Eye (tissue), 1 donor: Measurements from ENCODE around the gene UGT1A4.

Source experiments
- DNase-seq: peaks from one replicate; pipeline ENCODE4 v3.0.0-alpha.2; 2015

UGT1A4 gene

DNA sequence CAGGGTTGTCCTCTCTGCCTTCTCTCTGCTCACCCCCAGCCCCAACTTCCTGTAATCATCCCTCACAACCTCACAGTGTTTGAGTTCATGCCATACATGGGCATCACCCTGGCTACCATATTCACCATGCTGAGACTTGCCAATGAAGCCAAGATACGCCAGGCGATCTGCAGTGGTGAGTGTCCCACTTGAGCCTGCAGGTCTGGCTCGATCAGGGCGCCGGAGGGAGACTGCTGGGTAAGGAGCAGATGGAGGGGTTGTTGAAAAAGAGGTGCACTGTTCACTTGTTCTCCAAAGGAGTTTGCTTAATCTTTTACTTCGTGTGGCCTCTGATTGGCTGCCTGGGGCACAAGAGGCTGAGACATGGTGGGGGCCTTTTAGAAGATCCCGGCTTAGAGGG, 74.2 kb downstream of the UGT1A4 start:
- no peak for DNase-seq

DNA sequence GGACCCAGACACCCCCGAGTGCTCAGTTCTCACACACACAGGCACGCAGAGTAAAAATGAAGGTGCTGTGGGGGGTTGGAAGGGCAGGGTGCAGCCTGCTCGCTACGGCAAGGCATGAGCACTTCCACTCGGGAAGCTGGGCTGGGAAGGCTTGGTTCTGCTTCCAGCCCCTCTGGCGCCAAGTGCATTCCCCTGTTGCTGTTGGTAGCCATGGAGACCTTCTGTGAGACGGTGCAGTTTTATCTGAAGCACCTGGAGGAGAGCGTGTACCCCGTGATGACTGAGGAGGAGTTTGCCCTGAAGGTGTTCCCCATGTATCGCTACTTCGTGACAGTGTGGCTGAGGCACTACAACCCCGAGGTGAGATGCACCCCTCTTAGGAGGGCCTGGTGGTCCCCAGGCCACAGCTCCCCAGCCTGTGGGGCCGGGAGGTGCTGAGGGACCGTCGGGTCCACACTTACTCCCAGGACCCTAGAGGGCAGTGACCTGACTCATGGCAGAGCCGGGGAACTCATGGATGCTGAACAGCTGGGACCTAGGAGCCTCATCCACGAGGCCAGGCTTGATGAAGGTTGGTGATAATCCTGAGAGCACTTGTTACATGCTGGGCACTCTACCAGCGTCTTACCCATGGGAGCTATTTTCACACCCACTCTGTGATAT, 75.1 kb downstream of the UGT1A4 start:
- no peak for DNase-seq

DNA sequence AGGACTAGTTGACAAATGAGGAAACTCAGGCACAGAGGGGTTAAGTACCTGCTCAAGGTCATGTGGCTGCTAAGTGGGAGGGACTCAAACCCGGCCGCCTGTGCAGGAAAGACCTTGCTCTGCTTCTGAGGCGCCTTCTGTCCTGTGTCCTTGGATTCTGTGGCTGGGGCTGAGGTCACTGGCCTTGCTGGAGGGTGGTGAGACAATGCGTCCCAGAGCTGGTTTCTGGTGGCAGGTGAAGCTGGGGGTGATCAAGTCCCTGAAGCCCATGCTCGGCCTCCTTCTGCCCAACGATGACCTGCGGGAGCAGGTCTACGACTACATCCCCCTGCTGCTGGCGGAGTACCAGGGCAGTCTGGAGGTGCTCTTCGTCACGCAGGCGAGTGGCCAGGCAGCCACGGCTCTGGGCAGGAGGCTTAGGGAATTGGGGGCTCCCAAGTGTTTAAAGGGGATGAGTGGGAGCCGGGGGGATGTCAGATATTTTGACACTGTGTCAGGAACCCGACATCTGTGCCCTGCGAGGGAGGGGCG, 75.7 kb downstream of the UGT1A4 start:
- no peak for DNase-seq

- no peak for DNase-seq
Measured at GRCh38 chr2:233795735-233796171, 77.2 kb downstream of the UGT1A4 start.

DNA sequence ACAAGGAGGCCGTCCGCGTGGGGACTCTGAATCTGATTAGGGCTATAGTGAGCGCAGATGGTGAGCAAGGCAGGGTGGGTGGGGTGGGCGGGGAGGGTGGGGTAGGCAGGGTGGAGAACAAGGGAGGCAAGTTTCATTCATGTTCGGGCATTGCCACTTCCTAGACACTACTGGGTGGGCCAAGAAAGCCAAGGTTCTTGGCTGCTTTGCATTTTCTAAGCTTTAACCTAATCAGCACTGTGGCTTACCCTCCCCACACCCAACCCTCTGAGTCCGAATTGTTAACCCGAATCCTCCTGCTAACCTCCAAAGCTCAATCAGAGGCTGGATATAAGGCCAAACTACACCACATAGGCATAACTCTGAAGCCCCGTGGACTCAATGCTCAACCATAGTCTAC, 77.7 kb downstream of the UGT1A4 start:
- DNase-seq = no peak

DNA sequence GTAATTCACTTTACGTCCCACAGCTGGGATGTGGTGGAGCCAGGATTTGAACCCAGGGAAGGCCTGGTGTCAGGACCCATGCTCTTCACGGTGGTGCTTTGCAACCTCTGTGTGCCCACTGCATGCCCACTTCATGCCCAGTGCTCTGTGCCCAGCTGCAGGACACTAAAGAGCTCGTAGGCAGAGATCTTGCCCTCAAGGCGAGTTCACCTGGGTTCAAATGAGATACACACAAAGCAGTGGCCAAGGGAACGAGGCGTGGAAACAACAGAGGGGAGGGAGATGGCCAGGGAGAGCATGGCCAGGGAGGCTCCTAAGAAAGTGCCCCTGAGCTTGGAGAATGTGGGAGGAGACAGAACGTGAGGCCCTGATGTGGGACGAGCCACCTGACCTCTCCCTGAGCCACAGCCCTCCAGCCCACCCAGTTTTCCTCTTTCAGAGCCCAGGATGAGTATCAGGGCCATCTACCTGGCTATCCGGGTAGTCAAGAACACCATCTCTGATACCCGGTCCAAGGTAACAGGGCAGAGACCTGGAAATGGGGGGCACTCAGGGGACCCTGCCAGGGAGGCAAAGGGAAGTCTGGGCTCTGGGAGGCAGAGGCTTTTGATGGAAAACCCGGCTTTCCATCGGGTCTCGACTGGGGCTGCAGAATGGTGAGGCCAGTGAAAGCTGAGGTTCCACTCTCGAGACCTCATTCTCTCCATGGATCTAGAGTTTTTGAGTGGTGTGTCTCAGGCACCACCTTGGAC, 80.0 kb downstream of the UGT1A4 start:
- no peak for DNase-seq

DNA sequence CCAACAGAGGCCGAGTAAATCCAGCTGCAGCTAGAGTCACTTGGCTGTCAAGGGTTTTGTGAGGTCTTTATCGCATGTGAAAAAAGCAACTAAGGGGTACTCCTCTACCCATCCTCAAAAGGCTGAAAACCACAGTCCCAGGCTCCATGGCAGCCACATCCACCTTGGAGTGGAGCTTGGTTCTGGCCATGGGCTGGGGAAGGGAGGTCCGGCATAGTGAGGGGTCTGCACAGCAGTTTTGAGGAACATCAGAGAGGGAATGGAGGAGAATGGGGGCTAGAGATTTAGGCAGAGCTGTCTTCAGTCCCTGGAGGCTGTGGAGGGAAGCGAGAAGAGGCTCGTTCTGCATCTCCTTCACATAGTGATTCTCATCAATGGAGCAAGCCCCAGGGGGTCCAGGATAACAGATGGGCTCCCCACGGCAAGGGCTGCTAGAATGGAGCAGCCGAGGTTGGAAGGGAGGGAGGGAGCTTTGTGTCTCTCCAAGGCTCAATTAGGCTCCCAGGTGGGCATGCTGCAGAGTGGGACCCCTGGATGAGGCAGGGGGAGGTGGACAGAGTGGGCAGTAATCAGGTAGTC, 80.6 kb downstream of the UGT1A4 start:
- DNase-seq = peak; percentile 7

DNA sequence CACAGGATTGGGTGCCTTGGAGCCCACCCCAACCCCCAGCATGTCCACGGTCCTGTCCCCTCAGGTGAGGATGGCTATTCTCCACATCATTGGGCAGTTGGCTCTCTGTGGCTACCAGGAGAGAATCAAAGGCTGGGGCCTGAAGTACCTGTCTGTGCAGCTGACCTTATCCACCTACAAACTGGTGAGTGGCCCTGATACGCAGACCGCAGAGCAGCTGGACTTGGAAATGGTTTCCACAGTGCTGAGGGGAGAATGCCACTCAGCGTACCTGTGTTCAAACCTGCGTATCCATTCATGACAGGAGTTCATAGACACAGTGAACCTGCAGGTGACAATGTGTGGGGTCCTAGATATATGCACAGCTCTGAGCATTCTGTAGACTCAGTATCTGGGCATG, 81.2 kb downstream of the UGT1A4 start:
- DNase-seq = no peak

- DNase-seq = no peak
Measured at GRCh38 chr2:233800208-233800607, 81.7 kb downstream of the UGT1A4 start.

DNA sequence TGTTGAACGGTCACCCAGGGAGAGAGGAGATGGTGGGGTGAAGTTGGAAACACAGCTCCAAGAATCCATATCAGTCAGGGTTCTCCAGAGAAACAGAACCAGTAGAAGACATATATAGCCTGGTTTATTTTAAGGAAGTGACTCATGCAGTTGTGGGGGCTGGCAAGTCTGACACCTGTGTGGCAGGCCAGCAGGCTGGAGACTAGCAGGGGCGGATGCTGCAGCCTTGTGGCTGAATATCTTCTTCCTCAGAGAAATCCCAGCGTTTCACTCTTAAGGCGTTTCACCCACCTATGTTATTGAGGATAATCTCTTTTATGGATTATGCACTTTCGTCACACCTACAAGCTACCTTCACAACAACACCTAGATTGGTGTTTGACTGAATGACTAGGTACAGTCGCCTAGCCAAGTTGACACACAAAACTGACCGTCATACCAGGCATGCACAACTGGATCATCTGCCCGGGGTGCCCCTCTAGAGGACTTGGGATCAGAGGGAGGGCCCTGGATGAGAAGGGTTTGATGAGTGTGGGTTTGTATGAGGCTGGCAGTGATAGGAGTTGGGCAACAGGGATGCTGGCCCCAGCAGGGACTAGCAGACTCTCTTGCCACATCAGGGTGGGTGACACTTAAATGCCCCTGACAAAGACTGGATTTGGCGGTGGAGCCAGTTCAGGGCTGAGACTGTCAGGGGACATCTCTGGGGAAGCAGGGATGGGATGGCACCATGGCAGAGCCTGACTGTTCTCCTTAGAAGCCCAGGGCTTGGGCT, 83.0 kb downstream of the UGT1A4 start:
- no peak for DNase-seq

GRCh38 chr2:233802132-233802815, 83.7 kb downstream of the UGT1A4 start:
- no peak for DNase-seq

- DNase-seq = no peak
Measured at GRCh38 chr2:233803292-233803911, 84.9 kb downstream of the UGT1A4 start.

DNA sequence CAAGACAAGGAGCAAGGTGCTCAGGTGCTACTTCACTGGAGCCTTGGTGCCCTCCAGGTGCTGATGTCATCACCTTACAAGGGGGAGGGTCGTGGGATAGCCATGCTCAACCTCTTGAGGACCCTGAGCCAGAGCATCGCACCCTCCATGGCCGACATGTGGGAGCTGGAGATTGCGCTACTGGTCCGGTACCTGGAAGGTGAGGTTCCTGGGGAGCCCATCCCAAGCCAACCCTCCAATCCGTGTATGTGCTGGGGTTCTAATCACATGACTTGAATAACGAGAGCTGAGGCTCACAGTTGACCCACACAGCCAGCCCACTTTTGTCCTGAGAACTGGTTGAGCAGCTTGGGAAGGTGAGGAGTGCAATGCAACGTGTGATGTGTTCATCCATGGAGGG, 85.5 kb downstream of the UGT1A4 start:
- no peak for DNase-seq

DNA sequence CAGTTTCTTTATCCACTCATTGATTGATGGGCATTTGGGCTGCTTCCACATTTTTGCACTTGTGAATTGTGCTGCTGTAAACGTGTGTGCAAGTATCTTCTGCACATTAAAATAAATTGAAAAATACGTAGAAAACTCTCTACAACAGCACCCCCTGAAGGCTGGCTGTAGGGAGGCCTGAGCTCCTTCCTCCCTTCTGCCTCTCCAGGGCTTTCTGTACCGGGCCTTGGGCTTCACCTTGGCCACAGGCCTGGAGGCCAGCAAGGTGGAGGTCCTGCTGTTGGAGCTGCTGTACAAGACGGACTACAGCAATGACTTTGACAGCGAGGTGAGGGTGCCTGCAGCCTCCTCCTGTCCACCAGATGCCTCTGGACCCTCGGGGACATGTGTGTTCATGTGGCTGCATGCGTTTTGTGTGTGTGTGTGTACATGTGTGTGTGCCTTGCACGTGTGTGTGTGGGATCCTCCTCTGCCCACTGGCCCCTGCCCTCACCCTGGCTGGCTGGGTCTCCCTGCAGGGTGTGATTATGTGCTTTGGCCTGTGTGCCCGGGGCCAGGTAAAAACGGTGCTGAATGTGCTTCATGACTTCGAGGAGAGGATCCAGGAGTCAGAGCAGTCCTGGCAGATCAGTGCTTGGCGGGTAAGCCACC, 88.8 kb downstream of the UGT1A4 start:
- DNase-seq = no peak

DNA sequence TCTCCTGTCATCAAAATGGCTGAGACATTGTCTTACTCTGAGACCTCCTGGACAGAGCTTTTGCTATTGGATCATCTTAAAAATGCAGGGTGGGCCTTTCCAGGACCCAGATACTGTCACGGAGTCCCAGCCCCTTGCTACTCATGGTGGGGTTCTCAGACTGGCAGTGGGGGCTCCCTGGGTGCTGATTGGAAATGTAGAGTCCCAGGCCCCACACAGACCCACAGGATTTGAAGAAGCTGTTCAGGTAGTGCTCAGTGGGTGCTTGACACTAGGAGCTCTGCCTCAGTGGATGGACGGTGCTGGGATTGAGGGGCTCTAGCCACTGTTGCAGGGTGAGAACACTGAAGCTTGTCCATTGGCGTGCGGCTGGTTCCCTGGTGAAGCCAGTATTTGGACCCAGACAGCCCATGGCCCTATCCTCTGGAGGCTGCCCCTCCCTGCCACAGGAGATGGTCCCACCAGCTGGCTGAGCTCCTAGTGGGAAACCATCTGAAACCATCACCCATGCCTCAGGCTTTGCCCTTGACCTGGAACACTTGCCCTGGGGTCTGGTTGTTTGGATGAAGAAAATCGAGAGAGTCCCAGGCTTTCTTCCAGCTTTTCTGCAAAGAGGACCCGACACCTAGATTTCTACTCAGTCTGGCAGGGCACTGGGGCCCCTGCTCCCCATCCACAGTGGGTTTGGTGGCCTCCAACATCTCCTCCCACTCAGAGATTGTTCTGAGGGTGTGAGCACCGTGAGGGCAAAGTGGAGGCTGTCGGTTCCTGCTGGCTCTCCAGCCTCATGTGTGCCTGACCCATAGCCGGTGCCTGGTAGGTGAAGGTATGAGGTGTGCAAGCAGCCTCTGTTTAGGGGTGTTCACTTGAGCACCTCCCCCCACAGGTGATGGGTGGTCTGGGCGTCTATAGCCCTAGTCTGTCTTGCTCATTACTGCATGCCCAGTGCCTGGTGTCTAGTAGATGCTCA, 89.7 kb downstream of the UGT1A4 start:
- no peak for DNase-seq

- no peak for DNase-seq
Measured at GRCh38 chr2:233810385-233810784, 91.8 kb downstream of the UGT1A4 start.

- no peak for DNase-seq
Measured at GRCh38 chr2:233811087-233811486, 92.6 kb downstream of the UGT1A4 start.

DNA sequence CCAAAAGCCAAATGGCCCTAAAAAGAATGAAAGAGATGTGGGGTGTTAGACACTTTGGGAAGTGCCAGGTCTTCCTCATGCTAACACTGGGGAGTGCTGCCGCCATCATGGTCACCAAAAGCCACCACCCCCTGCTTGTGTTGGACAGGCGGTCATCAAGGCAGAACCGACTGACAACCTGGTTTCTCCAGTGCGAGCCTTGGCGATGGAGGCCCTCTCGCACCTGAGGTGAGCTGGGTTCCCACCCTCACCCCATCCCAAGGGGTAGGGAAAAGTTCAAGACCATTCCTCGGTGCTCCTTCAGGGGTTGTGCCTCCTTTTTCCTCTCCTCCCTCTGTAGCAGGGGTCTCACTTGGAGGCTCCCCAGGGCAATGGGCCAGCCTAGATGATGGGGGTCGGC, 93.2 kb downstream of the UGT1A4 start:
- DNase-seq = no peak

DNA sequence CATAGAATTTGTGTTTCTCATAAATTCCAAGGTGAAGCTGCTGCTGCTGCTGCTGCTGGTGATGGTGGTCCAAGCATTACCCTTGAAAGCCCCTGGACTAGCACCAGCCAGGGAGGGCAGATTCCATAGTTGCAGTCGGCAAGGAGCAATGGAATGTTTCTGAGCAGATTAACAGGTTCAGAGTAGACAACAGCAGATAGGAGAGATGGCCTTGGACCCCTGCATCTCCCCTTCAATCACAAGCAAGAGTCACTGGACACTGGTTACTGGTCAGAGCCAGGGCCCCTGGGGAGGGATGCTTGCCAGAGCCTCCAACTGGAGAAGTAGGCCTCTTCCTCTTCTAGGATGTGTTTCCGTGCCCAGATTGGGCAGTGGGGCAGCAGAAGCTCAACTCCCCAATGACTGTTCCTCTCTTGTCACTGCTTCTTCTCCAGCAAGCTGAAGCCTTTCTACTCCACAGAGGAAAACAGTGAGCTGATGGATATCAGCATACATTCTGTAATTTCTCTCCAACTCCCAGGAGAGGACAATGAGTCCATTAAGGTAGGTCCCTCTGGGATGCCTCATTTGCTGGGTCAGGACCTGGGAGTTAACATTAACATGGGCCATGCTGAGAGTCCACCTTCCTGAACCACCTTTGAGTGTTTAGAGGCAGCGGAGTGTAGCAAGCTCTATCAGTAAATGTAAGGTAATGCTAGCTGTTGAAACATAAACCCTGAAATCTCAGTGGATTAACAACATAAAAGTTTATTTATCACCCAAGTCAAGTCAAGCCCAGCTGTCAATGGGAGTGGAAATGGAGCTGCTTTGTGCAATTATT, 94.9 kb downstream of the UGT1A4 start:
- peak; percentile 9 for DNase-seq
